HT1080 (cell line): Measurements from ENCODE around the gene AVPR2. TPM values are rescaled to one million over a fixed set of nuclear protein-coding genes. Genes with fewer than 3 reads are reported as not detected.

Source experiments
- DNase-seq: peaks from one replicate; pipeline ENCODE4 v3.0.0-alpha.2; 2015; ENCODE audit warnings: low read depth
- total RNA-seq: library from RNA; depleted of rRNA; stranded (reverse); fragments of >200 nt; shearing (Covaris generic); gene quantifications from 2 replicates; pipeline ENCODE4 v1.2.3, GENCODE V29; 2014

The AVPR2 gene
- total RNA-seq, 1 experiment from 2014 or later: not detected

DNA sequence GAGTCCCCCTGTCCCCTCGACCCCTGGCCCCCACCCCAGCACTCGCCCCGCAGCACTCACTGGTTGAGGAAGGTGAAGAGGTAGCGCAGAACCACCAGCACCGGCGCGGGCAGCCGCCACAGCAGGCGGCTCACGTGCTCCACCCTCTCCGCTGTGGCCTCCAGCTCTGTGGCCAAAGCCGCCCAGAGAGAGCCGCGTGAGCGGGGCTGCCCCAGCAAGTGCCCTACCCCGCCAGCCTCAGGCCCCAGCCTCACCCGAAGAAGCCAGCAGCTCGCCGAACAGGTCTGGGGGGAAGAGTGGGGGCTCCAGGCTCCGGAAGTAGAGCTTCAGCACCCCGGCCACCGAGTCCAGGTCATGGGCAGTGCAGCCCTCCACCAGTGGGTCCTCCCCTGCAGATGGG, 6.0 kb downstream of the AVPR2 start:
- no peak for DNase-seq

DNA sequence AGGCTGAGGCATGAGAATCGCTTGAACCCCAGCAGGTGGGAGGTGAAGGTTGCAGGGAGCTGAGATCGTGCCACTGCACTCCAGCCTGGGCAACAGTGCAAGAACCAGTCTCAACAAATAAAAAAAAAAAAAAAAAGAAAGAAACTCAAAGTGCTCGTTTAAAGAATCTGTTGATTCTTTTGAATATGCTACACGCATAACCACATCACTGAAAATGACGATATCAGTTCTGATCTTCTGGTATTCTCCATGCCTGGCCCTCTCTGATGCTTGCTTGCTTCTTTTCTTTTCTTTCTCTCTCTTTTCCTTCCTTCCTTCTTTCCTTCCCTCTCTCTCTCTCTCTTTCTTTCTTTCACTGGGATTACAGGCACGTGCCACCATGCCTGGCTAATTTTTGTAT, 7.3 kb downstream of the AVPR2 start:
- DNase-seq: no peak

DNA sequence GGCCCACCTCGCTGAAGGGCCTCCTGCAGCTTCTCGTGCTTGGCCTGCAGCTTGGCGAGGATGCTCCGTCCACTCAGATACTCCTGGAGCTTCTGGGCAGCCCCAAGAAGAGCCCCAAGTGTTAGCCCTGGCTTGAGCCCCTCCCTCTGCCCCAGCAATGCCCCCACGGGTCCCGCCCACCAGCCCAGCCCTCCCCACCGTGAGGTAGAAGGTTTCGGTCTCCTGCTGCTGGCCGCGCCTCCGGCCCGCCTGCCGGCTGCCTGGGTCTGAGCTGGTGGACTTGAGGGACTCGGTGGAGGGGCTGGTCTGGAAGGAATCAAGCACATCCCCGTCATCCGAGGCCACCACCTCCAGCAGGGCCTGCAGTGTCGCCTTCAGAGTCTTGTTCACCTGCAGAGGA, 8.7 kb downstream of the AVPR2 start:
- DNase-seq: no peak

DNA sequence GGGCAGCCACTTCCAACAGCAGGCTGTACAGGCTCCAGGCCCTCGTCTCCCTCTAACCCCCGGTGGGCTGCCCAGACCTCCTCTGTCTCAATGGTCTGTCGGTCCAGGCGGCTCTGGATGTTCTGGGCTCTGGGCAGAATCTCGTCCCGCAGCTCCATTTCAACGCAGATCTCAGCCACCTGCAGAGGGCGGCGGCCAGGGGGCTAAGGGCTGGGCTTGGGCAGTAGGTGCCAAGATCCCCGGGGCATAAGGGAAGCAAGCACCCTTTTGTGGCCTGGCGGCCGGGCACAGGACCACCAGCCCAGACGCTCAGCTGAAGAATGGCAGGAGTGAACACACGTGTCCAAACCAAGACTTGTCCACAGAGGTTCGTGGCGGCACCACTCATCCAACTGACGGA, 9.2 kb downstream of the AVPR2 start:
- DNase-seq: no peak

DNA sequence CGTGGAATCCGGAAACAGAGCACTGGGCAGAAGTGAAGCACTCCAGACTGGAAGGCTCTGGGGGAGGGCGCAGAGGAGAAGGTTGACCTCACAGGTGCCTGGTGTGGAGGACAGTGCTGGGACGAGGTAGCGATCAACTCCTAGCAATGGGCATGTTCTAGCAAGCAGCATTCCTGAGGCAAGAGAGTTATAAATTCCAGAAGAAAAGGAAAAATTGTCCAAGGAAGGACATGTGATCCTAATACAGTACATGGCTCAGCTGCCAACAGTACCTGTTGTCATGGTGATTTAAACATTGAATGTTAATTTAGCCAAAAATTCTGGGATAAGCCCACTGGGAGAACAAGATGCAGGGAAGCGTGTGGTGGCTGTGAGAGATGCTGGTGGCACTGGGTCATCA, 13.4 kb downstream of the AVPR2 start:
- no peak for DNase-seq

DNA sequence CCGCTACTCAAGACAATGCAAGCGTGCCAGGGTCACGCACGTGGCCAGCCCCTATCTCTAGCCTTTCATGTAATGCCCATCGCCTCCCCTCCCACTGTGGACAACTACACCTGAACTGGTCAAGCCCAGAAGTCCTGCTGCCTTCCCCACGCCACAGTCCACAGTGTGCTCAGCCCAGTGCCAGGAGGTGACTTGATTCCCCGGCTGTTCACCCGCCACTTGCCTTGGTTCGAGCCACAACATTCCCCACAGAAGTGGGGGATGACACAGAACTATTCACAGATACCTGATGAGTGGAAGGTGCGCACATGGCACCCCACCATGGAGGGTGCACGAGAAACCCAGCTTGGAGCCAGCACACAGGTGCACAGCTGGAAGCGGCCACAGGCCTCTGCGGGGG, 14.8 kb downstream of the AVPR2 start:
- DNase-seq: no peak

DNA sequence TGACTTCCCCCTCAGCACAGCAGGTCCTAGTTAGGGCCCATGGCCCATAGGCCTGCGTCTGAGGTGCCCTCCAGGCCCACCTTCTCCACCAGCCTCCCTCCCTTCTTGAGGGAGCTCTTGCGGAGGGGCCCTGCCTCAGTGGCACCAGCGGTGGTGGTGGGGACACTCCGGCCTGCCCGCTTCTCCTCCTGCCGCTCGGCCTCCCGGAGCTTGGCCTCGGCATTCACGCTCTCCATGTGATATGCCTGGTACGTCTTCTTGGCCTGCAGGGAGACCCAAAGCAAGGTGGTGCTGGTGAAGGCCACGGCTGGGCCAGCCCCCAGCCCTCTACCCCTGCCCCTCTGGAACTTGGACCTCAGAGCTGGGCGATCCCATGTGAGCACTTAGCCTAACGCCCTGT, 16.1 kb downstream of the AVPR2 start:
- DNase-seq: no peak

DNA sequence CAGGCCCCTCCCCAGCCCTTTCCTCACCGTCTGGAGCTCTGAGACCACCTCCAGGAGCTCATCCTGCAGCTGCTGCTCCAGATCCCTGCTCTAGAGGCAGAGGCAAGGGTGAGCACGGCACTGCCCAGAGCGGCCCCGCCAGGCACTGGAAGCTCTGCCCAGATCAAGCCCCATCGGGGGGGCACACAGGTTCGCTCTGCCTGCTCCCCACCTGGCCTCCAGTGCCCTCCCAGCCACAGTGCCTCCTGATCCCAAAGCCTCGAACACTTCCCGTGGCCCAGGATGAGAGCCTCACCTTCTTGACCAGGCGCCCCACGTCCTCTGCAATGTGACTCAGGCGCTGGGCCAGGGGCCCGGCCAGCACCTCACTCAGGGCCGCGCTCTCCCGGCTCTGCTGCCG, 16.6 kb downstream of the AVPR2 start:
- DNase-seq: no peak

DNA sequence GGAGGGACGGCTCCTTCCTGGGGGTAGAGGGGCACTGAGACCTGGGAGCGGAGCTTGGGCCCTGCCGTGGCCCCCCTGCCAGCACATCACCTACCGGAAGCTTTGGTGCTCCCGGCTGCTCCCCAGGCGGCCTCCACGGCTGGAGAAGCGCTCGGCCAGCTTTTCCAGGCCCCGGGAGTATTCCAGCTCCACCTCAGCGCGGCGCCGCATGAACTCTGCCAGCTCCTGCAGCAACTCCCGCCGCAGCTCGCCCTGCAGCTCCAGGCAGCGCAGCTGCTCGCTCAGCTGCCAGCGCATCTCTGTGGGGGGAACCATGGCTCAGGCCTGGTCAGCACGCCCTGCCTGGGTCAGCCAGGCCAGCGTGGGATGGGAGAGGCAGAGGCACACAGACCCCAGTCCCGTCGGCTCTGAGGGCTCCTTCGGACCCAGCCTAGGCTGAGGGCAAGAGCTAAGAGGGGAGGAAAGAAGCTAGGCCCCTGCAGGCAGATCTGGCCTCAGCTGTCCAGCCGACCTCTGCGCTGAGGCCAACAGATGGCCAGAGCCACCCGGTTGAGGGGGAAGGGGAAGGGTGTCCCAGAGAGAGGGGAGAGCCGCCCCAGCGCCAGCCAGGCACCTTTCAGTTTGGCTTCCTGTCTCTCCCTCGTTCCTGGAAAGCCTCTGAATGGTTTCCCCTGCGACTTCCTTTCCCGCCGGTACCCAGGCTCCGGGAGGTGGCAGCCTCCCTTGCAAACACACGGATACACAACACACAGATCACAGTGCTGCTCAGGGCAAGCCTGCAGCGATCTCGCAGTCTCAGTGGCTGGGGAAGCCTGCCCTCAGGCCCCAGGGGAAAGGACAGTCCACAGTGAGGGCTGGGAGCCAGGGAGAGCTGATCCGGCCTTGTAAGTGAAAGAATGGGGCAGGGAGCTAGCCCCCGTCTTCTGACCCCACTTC, 17.3 kb downstream of the AVPR2 start:
- DNase-seq: no peak

DNA sequence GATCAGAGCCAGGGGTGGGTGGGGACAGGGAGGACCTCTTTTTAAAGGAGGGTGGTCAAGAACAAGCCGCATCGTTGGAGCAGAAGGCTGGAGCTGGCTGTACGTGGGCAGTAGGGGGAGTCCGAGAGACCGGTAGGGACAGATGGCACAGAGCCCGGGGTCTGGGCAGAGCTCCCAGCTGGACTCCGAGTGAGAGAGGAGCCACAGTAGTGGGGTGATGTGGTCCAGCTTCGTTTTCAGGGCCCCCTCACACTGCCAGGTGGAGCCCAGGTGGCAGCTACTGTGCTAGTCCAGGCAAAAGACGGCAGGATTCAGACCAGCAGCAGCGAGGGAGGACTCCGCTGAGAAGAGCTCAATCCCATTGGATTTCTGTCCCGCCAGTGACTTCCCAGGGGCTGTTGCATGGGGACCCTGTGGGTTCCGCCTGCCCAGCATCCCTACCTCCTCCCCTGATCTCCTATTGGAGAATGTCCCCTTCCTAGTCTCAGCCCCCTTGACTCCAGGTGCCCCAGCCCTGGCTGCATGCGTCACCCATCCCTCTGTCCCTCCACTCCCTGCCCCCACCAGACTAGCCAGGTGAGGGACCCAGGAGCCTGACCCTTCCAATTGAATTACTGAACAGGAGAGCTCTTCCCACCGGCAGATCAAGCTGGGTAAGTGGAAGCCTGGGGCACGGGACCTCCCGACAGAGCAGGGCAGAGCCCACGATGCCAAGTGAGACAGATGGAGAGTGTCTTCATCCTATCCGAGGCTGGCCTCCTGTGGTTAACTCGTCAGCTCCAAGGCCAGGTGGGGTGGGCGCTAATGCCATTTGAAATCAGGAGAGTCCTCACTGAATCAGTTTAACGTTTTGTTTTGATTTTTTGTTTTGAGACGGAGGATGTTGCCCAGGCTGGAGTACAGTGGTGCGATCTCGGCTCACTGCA, 18.7 kb downstream of the AVPR2 start:
- no peak for DNase-seq

DNA sequence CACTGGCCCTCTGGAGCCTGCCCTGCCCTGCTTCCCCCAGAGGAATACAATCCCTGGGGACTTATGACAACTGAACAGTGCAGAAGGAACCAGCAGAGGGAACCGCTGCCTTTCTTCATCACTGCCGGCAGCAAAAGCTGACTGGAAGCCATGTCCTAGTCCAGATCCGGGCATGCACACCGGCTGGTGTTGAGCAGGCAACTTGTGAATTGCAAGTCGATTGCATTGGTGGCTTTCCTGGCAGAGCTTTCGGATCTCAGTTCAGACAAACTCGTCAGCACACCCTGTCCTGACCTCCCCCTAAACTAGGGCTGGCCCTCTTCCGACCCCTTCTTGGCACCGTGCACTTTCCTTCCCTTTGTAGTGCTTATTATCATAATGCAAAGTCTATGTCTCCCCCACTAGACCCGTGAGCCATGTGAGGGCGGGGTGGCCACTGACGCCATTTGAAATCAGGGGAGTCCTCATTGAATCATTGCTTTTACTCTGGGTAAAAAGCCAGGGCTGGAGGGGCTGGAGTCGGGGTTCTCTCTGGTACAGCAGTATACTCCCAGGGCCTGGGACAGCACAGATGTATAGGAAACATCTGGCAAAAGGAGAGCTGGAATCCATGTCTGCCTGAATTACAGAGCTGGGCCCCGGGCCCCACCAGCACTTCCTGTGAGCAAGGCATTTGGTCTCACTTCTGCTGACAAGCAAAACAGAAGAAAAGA, 19.8 kb downstream of the AVPR2 start:
- DNase-seq: peak; percentile 34

DNA sequence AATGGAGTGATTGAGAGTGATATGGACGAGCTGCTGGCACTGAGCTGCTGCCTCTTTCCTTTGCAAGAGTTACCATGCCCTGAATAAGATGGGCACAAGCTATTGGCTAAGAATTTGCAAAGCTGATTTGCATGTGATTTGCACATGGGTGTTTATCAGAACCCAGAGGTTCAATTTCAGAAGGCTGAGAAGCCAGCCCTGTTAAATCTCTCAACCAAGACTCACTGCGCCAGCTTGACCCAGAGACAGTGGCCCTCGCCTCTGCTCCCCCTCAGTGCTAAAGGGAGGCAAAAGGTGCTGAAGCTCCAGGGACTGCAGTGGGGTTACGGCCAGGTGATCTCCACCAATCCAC, 20.9 kb downstream of the AVPR2 start:
- DNase-seq: no peak

DNA sequence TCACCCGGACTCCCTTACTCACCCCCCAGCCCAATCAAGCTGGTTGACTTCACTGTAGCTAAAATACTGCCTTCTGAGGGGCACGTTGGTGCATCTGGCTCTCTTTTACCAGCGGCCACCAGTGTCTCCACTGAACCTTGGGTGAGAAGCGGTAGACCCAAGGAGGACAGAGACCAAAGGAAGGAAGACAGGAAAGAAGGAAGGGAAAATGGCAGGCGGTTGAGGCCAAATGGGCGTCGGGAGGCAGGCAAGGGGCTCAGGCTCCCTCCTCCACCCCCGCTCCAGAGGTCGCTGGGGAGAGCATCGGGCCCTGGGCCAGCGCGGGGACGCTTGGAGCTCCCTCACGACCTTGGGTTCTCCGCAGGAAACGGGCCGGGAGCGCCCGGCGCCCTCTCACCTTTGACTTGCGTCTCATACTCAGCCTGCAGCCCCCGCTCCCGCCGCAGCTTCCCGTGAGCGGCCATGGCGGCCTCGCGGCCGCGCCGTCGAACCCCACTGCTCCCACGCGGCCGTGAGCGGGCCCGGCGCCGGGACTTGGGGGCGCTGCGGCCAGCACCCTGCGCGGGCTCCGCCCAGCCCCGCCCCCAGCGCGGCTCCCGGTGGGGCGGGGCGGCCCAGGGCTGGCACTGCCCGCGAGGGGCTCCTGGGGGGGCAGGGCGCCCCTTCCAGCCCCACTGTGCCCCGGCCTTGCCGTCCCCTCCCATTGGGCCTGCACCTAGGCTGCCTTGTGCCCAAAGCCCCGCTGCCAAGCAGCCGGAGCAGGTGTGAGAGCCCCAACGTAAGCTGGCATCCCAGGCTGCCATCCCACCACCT, 21.5 kb downstream of the AVPR2 start, which contains the start of gene ARHGAP4:
ARHGAP4 (minus strand) TSS at position 526 of the 813 bp plus-strand sequence; CDS start at position 464, 62 bp downstream.
- DNase-seq: peak; percentile 51

DNA sequence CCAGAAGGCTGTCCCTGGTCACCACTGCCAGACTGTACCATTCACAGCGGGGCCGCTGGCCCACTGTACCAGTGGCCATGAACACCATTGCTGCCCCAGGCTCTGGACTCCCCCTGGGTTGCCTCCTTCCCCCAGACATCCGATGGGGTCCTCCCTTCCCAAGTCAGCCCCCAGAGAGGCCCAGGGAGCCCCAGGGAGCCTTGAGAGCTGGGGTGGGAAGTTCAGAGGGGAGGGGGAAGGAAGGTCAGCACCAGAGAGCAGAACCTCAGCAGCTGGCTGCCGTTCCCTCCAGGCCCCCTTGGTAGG, 22.0 kb downstream of the AVPR2 start:
- no peak for DNase-seq

DNA sequence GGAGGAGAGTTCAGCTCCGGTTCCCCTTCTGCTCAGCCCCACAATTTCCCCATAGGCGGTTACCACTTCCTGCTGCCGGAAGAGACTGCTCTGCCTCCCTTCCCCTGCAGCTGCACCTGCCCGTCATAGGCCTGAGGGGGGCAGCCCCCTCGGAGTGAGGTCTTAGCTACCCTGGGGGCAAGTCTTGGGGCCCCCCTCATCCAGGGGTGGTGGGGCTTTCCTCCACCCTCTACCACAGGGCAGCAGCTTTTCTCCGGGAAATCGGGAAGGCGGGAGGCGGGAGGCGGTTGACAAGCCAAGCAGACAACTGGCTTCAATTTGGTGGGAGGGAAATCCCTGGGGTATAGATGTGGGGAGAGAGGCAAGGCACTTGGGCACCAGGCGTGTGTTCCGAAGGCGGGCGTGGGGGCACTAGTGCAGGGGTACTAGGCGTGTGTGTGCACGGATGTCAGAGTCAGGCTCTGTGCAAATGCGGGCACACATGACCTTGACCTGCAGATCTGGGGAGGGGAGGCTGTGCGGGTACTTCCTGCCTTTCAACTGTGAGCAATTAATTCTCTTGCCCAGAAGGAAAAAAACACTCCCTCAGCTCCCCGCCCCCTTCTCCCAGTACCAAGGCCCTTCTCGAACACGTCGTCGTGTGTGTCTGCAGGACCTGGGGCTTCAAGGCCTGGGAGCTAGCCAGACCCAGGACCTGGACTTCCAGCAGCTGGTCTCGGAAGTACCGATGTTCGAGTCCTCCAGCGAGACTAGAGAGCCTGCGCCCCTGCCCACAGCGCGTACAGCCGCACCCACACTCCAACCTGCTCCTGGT, 22.6 kb downstream of the AVPR2 start:
- peak; percentile 66 for DNase-seq

DNA sequence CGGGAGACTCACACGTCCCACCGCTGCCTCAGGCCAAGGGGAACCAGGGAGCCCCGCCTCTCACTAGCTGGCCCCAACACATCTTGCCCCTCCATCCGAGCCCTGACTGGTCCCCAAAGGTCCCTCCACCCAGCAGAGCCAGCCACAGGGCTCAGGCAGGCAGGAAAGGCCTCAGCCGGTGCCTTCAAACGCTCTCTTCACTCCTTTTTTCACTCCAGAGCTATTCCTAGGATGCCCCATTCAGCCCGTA, 23.1 kb downstream of the AVPR2 start:
- no peak for DNase-seq

DNA sequence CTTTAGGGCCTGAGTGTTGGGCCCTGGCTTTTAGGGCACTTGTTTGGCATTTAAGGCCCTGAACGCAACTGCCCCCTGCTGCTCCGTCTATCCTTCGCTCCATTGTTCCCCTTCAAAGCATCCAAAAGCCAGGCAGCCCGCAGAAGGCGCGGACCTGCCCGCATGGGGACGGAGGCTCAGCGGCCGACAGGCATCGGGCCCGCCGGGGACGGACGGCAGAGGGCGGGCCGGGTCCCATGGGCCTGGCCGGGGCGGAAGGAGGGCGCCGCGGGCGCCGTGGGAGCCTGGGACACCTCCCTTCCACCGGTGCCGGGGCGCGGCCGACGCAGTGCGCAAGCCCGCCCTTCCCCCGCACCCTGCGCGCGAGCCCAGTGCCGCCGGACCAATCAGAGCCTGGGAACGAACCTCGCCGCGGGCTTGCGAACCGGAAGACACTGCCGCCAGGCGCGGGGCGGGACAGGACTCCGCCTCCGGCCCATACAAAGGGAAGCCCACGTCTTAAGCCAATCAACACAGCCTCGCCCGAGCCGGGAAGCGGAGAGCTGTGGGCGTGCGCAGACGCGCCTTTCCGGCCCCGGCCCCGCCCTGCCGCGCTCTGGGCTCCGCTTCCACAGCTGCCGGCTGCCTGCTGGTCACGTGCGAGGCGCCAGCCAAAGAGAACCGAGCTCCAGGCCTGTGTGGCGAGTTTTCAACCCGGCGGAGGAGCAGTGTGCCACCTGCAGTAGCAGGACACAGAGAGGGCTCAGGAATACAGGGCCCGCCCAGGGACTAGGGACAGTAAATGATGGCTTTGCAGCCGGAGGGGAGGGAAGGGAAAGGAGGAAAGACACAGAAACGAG, 23.7 kb downstream of the AVPR2 start:
- DNase-seq: peak; percentile 98

DNA sequence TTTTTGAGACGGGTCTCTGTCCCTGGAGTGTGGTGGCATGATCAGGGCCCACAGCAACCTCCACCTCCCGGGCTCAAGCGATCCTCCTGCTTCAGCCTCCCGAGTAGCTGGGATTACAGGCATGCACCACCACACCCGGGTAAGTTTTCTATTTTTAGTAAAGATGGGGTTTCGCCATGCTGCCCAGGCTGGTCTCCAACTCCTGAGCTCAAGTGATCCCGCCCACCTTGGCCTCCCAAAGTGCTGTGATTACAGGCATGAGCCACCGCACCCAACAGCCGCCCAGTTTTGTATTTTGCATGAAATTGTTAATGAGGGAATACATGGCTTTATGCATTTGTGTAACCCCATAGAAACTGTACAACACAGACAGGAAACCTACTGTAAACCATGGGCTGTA, 24.4 kb downstream of the AVPR2 start:
- DNase-seq: no peak

DNA sequence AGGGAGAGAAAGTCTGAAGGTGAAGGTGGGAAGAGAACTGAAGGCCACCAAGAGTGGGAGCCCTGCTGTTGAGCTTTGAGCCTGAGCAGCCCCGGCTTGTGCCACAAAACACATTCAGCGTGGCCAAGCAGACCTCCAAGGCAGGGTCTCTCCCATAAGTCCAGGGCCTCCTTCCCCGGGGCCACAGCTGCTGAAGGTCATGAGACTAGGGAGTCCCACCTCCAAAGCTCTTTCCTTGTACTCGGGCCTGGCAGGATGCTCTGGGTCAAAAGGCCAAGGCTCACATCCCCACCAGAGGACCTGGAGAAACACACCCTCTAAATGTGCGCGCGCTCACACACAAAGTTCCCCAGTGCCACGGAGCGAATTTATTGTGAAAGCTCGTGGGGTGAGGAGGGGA, 25.1 kb downstream of the AVPR2 start:
- DNase-seq: no peak
